Measurements from ENCODE around the gene ZNF384.
"Not testable (repeated sequence)": the region's sequence is repeated elsewhere in the genome, so short reads cannot be mapped to it uniquely, and the experiment has no call there.

GRCh38 chr12:6708351-6708750 is 19.2 kb upstream of the ZNF384 start:
- TF ChIP-seq CTCF, EZH2 (IDR thresholded peaks at IDR 0.05): not testable (repeated sequence)
